Osteocyte (in vitro differentiated cells): ENCODE data around the gene ARHGEF37. TPM values are rescaled to one million over a fixed set of nuclear protein-coding genes. Genes with fewer than 3 reads are reported as not detected.
A peak's percentile ranks its signal among the peaks of the same experiment; 100 is the strongest.
"Not testable (repeated sequence)": the region's sequence is repeated elsewhere in the genome, so short reads cannot be mapped to it uniquely, and the experiment has no call there.

Experiments used
- DNase-seq: peaks from one replicate; pipeline ENCODE4 v3.0.0; 2021; ENCODE audit warnings: mixed read lengths; ENCODE audit not compliant: unreplicated experiment; ENCODE audit errors: extremely low spot score
- H3K27ac Mint-ChIP-seq: one replicate; pipeline ENCODE4 v1.8.0; 2021; ENCODE audit warnings: mild to moderate bottlenecking, mixed read lengths; ENCODE audit not compliant: unreplicated experiment
- H3K27me3 Mint-ChIP-seq: one replicate; pipeline ENCODE4 v1.8.0; 2021; ENCODE audit warnings: mixed read lengths; ENCODE audit not compliant: unreplicated experiment
- H3K36me3 Mint-ChIP-seq: one replicate; pipeline ENCODE4 v1.8.0; 2021; ENCODE audit warnings: mixed read lengths; ENCODE audit not compliant: unreplicated experiment
- H3K4me1 Mint-ChIP-seq: one replicate; pipeline ENCODE4 v1.8.0; 2021; ENCODE audit warnings: mixed read lengths; ENCODE audit not compliant: unreplicated experiment
- H3K4me3 Mint-ChIP-seq: one replicate; pipeline ENCODE4 v1.8.0; 2021; ENCODE audit warnings: mild to moderate bottlenecking, moderate library complexity, mixed read lengths; ENCODE audit not compliant: unreplicated experiment
- H3K9me3 Mint-ChIP-seq: one replicate; pipeline ENCODE4 v1.8.0; 2021; ENCODE audit warnings: mixed read lengths; ENCODE audit not compliant: unreplicated experiment
- CTCF ChIP-seq: fragments of 200-600 bp; sonication (generic); IDR thresholded peaks from 2 replicates; pipeline ENCODE4 v1.5.0; 2021; ENCODE audit warnings: antibody characterized with exemption, mild to moderate bottlenecking, moderate library complexity
- long read RNA-seq: library from polyadenylated mRNA; unstranded; transcript quantifications from one replicate; pipeline ENCODE4 v2.0.0, GENCODE V29; 2021
- total RNA-seq: library from RNA; stranded (reverse); gene quantifications from 2 replicates; pipeline ENCODE4 v1.2.1, GENCODE V29; 2021

Gene ARHGEF37
- total RNA-seq, result 8.9 and 10.5 TPM in 2 replicates
- long read RNA-seq, full-length matches to known transcripts, result 1 of 5 reads
- long read RNA-seq, partial matches to known transcripts, result 1 of 5 reads
- long read RNA-seq, other reads (novel, unspliced or antisense), result 3 of 5 reads

GRCh38 chr5:149581192-149581861 lies at the start of gene ARHGEF37:
TSS of gene ARHGEF37 (plus strand) at chr5:149581498. CDS start at chr5:149597770, 16,272 bp downstream.
- no peaks in the 10 kb centered on the region for H3K27me3 Mint-ChIP-seq
- no peaks in the 10 kb centered on the region for H3K36me3 Mint-ChIP-seq
- H3K4me1 Mint-ChIP-seq, result peaks cover 52% of the 10 kb centered on the region
- TF ChIP-seq CTCF, result no peak
- H3K4me3 Mint-ChIP-seq, result peak within 1 kb of the TSS; percentile 71
- H3K9me3 Mint-ChIP-seq, result no peaks in the 10 kb centered on the region
- peak within 1 kb of the TSS; percentile 93 for H3K27ac Mint-ChIP-seq
- DNase-seq, result peak; percentile 90

GRCh38 chr5:149532413-149532812 lies 48.9 kb upstream of the ARHGEF37 start:
- H3K4me1 Mint-ChIP-seq, result peaks cover 51% of the 10 kb centered on the region
- H3K27ac Mint-ChIP-seq, result no peak overlapping the region
- no peak for DNase-seq
- H3K9me3 Mint-ChIP-seq, result no peaks in the 10 kb centered on the region
- H3K4me3 Mint-ChIP-seq, result no peak overlapping the region
- H3K27me3 Mint-ChIP-seq, result no peaks in the 10 kb centered on the region
- H3K36me3 Mint-ChIP-seq, result peaks cover 5% of the 10 kb centered on the region
- TF ChIP-seq CTCF, result no peak

GRCh38 chr5:149535787-149536186 lies 45.5 kb upstream of the ARHGEF37 start:
- H3K27ac Mint-ChIP-seq, H3K27me3 Mint-ChIP-seq, H3K36me3 Mint-ChIP-seq, H3K9me3 Mint-ChIP-seq, DNase-seq, H3K4me3 Mint-ChIP-seq: not testable (repeated sequence)
- peaks cover 40% of the 10 kb centered on the region for H3K4me1 Mint-ChIP-seq

GRCh38 chr5:149537374-149537975 lies 43.8 kb upstream of the ARHGEF37 start:
- no peak overlapping the region for H3K27ac Mint-ChIP-seq
- H3K9me3 Mint-ChIP-seq, result no peaks in the 10 kb centered on the region
- peaks cover 42% of the 10 kb centered on the region for H3K4me1 Mint-ChIP-seq
- no peak for TF ChIP-seq CTCF
- no peak overlapping the region for H3K4me3 Mint-ChIP-seq
- H3K27me3 Mint-ChIP-seq, result no peaks in the 10 kb centered on the region
- H3K36me3 Mint-ChIP-seq, result peaks cover 9% of the 10 kb centered on the region
- DNase-seq, result no peak

- DNase-seq, result no peak
- Mint-ChIP-seq H3K36me3 (peaks cover 19% of the 10 kb centered on the region), H3K4me3 (no peak overlapping the region), H3K27me3 (no peaks in the 10 kb centered on the region), H3K4me1 (peaks cover 41% of the 10 kb centered on the region), H3K9me3 (no peaks in the 10 kb centered on the region), H3K27ac (peak overlapping the region; percentile 7)
- TF ChIP-seq CTCF, result no peak
These were observed 41.2 kb upstream of the ARHGEF37 start for GRCh38 chr5:149540089-149540488.
